Fibroblast of skin of back (primary cell): ENCODE results near the gene PYROXD2.
A peak's percentile ranks its signal among the peaks of the same experiment; 100 is the strongest.

Experiments
- DNase-seq: peaks from one replicate; pipeline ENCODE4 v3.0.0-alpha.2; 2013

The PYROXD2 gene

DNA sequence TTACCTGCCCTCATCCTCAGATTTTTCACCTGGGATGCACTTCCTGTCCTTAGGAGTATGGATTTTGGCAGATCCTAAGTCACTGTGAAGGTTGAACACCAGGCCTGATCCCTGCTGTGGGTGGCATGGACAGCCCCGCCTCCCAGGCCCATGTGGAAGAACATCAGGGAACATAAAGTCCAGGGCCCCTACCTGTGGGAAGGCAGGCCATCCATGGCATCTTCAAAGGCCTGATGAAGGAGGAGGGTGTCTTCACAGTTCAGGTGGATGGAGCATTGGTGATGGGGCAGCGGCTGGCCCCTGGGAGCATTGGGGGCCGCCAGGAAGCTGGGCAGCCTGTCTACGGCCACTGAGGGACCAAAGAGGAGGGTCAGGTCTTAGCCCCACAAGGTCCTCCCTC is 24.6 kb downstream of the PYROXD2 start:
- DNase-seq, result no peak

DNA sequence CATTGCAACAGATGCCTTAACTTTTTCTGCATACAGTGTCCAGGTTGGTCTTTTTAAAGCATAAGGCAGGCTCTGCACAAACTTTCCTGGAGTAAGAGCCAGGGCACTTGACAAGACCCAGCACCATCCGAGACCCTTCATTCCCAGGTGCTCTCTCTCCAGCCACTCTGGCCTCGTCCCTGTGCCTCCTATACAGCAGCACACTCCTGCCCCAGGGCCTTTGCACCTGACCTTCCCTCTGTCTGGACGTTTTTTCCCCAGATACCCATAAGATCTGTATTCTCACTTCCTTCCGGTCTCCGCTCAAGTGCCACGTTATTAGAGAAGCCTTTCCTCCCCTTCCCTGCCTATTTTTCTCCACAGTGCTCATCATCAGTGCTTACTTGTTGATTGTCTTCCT is 25.6 kb downstream of the PYROXD2 start:
- no peak for DNase-seq

DNA sequence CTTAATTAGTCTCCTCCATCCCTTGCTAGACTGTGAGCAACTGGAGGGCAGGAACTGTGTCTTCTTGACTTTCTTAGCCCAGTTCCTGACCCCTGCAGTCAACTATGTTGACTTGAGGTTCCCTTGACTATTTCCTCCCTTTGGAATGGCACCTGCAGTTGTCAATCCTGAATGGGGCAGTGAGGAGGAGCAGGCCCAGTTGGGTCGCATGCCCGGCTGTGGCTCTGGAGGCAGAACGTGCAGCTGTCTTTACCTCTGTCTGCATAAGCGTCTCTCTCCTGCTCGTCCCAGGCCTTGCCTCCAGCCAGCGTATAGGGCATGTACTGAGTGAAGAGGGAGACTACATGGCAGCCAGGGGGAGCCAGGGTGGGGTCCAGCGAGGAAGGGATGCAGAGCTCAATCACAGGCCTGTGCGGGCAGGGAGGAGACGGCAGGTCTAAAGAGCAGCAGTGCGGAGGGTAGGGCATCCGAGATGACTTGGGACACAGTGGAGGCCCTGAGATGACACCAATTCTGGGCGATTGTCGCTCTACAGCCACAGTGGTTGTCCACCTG is 26.8 kb downstream of the PYROXD2 start:
- DNase-seq, result no peak

DNA sequence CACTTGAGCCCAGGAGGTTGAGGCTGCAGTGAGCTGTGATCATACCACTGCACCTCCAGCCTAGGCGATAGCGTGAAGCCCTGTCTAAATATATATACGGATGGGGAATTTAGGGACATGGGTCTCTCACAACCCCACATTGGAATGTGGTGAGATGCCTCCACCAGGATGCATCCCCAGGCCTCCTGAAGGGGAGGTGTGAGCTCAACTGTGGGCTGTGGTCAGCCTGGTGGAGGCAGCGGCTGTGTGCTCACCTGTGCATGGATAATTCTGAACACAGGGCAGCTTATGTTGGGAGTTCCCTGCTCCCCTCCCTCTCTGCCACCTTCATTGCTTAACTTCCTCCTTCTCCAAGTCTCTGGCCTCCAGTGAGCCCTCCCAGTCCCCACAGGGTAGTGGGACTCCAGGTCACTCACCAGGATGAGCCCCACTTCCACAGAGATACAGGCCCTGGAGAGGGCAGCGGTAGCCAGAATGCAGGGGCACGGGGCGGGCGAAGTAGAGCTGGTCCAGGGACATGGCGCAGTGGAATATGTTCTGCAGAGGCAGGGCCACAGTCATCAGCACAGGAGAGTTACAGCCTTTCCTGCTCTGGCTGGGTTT is 30.4 kb downstream of the PYROXD2 start:
- DNase-seq, result no peak

DNA sequence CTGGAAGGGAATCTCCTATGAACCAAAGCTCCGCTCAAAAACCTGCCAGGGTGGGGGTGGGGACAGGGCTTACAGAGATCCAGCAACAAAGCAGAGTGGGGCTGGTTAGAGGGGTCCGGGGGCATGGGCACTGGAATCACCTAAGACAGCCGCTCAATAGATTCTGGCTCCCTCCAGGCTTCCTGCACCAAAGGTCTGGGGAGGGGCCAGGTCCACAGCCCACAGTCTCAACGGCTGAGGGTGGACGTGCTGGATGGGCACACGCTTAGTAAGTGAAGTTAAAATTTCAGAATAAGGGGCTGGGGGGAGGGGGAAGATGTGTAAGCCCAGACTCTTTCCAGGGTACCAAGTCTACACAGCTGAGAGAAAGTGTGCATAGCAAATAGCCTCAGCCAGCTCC is 31.1 kb downstream of the PYROXD2 start:
- DNase-seq, result no peak

DNA sequence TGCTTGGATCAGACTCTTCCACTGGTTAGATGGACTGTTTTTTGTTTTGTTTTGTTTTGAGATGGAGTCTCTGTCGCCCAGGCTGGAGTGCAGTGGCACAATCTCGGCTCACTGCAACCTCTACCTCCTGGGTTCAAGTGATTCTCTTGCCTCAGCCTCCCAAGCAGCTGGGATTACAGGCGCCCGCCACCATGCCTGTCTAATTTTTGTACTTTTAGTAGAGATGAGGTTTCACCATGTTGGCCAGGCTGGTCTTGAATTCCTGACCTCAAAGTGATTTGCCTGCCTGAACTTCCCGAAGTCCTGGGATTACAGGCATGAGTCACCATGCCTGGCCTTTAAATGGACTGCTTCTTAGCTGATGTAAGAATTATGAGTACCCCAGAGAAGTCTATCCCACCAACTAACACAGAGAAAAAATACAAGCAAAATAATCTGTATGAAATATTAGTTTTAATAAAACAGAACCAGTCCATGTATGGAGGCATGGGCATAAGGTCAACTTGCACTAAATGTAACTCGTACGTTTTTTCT is 31.8 kb downstream of the PYROXD2 start:
- peak; percentile 88 for DNase-seq

DNA sequence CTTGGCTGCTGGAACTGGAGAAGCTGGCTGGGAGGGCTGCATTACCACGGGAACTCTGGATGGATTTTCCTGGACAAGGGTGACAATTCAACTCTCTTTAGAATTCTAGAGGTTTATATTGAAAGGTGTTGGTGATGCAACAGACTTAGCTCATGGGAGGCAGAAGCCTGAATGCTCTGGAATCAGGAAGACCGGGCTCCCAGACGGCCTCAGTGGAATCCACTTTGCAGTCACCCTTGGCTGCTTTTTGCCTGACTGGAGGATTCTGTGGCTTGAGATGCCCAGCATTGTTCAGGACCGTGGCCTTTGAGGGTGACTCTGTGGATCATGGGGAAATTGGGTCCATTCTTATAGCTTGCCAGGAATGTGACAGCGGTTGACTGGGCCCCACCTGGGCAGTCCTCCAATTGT is 32.3 kb downstream of the PYROXD2 start:
- DNase-seq, result peak; percentile 16

DNA sequence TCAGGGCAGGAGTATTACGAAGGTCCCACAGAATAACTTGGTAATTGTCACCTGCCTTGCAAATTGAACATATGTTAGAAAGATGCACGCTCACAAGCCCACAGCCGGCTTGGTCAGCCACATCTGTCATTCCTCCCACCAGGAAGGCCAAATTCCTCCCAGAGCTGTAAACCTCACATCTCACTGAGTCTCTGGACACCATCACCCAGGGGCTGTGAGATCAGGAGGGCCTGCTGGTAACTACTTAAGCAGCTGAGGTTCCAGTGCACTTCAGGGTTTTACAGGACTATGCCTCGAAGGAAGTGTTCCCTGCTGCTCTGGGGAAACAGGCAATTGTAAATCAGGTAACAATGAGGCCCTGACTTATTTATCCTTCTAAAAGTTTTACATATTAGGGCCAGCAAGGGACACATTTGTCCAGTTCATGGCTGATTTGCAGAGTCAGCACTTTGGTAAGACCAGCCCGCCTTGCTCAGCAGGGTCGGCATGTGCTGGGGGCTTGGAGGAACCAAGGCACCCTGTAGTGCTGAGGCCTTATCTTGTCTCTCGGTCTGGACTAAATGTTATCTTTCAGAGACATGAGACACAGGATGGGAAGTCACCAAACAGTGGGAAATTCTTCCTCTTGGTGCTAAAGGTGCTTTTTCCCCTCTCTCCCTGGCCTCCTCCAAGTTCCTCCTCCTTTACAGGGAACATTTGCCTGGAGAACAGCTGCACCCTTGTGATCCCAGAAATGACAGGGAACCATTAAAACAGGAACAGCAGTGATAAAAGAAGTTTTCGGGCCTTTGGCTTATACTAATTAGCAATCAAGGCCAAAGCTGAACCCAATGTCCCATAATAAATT is 34.3 kb downstream of the PYROXD2 start:
- no peak for DNase-seq

DNA sequence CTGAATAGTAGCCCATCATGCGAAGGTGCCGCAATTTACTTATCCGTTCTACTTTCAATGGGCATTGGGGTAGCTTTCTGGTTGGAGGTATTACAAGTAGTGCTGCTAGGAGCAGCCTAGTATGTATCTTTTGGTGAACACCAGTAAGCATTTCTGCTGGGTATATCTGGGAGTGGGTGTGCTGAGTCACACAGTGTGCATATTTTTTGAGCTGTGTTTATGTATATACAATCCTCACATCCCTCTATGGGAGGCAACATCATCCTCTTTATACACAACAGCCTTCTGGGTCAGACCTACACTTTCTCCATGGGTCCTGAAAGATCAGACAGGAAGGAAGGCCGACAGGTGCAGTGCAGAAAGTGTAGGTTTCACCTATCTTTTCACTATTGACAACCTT is 36.3 kb downstream of the PYROXD2 start:
- DNase-seq, result peak; percentile 32

DNA sequence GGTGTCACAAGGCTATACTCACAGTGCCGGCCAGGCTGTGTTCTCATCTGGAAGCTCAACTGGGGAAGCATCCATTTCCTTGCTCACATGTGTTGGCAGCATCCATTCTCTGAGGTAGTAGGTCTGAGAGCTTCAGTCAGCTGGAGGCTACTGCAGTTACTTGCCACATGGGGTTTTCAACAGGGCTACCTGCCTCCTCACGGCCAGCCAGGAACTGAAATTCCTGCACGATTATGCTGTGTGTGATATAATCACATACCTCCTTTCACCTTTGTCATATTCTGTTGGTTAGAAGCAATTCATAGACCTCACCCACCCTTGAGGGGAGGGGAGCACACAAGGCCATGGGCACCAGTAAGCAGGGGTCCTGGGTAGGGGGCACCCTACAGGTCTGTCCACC is 37.4 kb downstream of the PYROXD2 start:
- DNase-seq, result no peak

DNA sequence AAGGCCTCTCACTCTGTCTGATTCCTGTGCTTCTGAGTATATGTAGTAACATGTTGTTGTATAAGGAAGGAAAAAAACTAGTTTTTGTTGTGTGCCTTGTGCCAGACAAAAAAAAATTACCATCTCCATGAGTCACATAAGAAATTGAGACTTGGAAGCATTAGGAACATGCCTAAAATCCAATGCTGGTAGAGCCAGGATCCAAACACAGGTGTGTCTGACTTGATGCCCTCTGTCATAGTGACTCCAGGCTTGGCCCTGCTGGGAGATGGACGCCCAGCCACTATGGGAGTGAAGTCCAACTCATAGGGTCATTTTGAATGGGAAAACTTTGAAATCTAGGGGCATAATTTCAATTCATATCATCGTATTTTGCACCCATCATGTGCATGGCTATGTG is 38.0 kb downstream of the PYROXD2 start:
- no peak for DNase-seq

DNA sequence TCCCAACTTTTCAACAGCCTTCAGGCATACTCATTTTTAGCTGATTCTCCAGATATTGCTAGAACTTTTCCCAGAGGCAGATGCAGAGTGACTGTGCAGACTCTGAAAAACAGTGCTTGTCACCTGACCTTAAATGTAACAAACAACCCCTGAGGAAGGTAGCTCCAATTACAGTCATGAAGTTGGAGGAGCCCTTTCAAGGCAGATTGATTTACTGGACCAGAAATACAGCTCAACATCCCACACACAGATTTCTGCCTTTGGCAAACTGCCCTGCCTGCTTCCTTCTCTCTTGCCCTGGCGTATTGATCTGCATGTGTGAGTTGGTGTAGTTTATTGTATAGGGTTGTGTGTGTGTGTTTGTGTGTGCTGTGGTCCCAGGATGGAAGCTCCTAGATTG is 38.5 kb downstream of the PYROXD2 start:
- no peak for DNase-seq

DNA sequence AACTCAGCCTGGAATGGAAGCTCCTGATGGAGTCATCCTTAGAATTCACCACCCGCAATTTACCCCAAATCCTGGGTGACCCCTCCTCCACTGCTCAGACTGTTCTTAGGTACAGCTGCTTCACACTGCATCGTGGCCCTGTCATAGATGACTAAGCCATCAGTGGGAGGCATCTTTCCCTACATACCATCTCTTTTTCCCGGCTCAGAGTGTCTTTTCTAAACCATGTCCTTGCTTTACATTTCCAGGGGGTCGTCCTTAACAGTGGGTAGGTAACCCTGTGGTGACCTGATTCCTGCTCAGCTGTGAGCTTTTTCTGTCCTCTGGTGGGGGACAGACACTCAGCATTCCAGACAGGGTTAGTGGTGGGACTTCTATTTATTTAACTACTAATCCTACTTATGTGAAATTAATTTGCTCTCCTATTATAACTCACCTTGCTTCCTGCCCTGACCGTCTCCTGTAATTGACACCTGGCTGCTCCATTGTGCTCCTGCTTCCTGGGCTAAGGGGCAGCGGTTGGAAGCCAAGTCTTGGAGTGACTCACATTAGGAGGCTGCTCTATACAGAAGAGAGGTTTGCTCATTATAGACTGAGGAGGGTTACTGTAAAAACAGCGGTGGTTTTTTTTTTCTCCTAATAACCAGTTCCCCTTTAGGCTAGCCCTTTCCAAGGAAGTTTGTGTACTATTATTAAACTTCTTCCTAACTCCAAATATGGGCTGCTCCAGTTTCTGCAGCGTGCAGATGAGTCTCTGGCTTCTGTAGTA is 40.6 kb downstream of the PYROXD2 start:
- peak; percentile 83 for DNase-seq

DNA sequence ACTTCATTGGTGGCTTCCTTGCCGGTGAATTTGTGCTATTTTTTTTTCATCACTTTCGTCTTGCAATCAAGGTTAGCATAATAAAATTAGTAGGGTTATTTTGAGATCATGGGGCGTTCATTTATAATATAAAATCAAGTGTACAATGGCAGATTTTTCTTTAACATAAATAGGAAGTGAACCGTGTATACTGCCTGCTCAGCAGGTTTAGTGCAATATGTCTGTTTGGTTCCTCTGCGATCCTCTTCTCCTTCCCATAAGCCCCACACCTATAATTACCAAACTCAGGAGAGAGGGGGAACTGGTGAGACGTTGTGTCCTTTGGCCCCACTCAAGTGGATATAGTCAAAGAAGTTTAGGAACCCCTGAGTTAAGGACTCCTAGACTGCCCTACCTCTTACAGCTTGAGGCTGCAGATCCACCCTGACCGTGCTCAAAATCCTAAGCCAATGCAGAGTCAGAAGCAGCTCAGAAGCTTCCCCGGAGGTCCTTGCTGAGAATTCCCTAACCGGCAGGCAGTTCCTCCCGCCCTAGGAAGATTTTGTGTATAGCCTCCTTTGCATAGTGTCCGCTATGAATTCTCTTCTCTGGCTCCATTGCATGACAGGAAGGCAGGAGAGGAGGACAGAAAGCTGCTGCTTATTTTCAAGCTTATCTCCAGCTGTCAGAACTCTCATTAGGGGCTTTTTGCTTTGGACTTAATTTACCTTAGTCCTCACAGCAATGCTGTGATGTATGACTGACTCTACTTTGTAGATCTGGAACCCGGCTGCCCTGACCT is 41.5 kb downstream of the PYROXD2 start:
- DNase-seq, result no peak

DNA sequence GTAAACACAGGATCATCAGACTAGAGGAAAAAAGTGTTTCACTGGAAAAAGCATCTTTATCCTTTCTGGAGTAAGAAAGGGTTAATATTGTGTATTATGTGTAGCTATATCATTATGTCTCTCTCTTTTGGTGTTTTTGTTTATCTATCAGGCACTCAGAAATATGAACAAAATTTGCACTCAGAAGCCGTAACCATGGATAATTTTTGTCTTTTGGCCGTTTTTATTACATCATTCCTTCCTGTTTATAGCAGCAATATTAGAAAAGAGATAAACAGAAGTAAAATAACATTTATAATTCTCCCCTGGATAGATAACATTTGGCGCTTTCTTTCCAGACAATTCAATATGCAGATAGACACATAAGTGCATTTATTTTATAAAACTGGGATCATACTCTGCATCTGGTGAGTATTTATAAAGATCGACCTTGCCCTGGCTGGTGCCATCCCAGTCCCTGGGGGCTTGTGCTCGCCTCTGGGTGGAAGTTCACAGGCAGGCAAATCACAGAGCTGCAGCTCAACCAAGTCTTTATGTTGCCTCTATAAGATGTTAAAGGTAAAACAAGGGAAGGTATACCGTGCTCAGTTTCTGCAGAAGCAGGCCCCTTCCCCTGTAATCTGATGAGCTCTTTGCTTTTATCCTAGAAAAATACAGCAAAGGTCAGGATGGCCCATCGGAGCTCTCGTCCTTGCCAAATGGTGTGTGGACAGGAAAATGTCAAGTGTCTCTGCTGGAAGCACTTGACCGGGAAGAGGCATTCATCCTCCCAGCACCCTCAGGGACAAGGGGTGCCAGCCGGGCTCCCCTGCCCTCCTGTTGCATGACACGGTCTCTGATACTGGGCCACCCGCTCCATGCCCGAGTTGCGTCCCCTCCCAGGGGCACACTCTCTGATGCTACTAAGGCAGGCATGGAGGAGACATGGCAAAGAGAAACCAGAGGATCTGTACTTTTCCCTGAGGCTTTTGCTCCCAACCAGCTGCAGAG is 43.9 kb downstream of the PYROXD2 start:
- DNase-seq, result no peak

DNA sequence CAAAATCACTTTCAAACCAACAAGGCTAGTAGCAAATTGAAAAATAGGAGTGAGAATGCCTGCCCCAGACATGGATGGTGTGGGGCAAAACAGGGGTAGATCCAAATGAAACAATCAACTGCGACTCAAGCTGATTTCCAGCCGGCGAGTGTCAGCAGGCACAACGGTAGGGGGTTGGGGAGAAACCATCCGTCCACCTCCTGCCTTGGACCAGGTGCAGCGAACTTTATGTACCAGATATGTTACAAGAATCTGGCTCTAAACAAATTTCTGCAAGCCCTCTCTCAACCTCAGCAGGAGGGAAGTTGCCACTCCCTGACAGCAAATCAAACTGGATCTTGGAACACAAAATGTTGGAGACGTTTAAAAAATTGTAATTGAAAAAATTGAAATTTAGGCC is 45.2 kb downstream of the PYROXD2 start:
- DNase-seq, result no peak

DNA sequence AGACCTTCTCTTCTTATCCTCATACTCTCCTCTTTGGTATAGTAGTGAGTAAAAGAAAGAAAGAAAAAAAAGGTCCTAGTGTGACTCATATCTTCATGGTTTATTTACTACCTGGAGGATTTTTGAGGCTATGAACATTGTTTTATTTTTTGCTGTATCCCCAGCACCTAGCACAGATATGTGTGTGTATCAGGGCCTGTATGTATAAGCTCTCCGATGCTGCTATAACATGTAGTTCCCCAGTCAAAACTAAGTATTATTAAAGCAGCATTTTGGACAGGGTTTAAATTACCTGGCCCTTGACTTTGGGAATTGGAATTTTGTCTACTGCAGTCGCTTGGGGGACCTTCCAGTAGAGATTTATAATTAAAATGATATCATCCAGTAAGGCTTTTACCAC is 46.3 kb downstream of the PYROXD2 start:
- no peak for DNase-seq

DNA sequence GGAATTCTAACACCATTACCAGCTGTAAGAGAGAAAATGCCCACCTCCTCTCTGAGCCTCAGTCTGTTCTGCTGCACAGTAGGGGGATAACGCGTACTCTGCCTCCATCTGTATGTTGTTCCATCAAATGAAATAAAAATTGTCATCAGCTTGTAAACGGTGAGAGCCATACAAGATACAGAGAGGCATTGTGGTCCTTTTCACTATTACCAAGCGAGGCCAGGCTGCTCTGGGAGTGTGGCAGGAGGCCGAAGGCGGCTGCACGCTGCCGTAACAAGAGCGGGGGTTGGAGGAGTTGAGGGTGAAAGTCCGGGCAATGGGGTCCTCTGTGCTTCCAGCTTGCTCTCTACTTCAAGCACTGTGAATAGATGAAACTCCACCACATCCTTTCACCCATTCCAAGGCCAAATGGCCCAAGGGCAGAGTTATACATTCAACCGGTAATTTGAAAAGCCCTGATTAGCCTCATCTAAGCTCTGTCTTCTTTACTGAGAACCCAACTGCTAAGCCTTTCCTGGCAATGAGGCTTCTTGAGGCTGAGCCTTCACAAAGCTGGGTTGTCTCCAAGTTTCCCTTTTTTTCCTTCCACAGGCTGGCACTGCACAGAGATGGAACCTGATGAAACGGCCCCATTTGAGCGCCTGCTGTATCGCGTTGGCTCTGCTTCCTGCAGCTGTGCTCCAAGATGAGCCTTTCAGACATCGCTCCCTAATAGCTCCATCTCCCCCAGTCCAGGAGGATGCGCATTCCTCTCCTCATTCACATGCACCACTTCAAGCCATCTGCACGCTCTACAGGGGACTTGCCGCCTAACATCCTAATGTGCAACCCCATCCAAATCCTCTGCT is 47.2 kb downstream of the PYROXD2 start:
- no peak for DNase-seq

DNA sequence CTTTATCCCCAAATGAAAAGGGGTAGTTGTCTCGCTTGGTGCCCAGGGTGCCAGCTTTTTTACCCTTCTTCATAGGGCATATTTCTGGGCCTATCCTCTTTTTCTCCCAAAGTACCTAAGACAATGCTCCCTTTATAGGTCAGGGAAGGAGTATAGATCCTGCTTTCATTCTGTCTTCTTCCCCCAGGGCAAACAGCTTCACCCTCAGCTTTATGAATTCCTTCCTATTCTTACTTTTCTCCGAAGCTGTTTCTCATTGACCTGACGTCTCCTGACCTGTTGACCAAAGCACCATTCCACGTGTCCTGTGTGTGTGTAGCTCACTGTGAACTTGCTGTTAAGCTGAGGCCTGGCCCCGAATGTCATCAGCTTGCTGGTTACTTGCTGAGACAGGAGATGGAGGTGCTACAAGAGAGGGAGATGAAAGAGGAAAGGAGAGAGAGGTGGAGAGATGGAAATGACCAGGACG is 48.9 kb downstream of the PYROXD2 start:
- DNase-seq, result no peak
